Germinal center (tissue), 1 donor: ENCODE data around the gene LDLRAD3.

Source experiments
- DNase-seq: peaks from one replicate; pipeline ENCODE4 v3.0.0; 2012; ENCODE audit warnings: mixed read lengths, low spot score

LDLRAD3 gene

DNA sequence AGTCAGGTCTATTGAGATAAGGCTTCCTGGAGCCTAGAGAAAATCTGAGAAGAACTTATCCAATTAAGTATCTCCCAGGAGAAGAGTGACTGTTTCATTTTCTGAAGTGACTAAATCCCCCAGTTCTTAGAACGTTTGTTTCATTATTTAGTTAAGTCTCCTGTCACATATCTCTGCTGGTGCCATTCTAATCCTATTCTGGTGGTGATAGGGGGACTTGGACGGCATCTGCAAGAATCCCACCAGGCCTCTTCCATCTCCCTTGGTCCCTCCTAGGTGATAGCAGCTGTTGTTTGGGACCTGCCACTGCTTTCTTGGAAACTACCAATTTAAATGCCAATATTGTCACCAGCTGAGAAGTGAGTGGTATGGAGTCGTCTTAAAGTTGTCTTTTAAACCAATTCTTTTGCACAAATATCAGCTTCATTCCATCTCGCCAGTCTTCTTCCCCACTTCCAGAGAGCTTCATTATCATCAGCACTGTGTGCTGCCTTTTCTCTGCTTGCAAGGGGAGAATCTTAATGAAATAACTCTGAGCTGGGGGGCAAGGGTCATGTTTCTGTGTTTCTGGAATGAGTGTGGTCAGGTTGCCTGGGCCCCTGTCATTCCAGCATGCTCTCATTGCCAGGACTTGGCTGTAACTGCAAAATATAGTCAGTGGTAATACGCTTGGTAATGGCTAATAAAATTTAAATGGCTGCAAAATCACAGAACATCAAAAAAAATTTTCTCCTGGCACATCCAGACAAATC lies 104.8 kb downstream of the LDLRAD3 start:
- no peak for DNase-seq

DNA sequence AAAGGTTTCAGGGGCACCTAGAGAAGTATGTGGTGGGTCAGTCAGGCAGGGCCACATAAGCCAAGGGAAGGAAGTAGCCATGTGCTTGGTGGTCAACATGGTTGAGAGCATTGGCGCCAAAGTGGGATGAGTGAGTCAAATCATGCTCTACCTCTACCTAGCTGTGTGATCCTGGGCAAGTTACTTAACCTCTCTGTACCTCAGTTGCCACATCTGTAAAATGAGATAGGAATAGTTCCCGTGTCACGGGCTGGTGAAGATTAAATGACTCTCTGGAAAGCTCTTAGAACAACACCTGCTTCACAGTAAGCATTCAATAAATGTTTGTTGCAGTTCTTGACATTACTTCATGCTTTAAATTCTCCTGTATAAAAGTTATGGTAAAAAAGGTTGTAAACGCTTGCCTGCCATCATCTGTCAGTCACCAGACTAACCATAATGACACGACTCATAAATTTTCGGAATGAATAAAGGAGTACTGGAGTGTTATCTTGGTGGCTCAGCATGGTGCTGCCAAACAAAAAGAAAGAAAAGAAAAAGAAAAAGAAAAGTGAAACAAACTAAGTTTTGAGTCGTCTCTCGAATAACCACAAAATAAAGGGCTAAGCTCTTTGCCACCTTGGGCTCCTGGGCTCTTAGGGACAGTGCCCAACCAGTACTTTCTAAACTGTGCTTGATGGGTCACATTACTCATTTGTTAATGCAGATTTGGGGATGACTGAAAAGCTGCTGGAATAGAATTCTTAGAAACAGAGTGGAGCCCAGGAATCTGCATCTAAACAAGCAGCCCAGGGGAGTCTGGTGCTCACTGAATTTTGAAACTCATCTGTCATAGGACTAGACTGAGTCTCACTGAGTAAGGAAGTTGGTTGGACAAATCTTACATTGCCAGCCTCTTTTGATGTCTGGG lies 107.6 kb downstream of the LDLRAD3 start:
- DNase-seq: no peak

DNA sequence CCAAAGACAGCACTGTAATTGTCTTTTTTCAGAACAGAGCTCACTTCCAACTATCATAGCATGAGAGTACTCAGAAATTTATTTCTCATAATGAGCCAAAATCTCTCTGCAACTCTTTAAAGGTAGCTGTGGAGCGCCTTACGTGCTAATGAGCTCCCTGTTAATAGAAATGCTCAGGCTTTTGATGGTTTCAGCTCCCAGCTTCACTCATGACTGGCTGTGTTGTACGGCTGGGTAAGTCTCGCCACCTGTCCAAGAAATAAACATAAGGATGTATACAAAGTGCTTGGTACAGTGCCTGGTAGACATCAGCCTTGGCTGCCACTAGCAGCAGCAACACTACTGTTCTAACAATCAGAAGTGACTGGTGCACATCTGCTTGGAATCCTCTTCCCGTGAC lies 109.4 kb downstream of the LDLRAD3 start:
- no peak for DNase-seq

DNA sequence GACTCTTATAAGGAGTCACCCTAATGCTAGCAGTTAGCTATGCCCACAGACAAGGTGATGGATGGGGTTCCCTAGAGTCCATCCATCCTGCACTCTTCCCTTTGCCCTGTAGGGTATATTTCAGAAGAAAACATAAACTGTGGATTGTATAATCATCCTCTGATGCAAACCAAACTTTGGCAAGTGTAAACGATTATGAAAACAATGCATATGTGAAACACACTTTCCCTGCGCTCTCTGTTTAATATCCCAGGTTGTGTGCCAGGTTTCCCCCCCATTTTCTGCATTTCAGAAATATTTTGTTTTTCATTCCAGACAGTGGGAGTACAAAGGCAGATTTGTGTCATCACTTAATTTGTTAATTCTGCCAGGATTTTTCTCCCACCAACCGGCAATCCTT lies 110.0 kb downstream of the LDLRAD3 start:
- no peak for DNase-seq

DNA sequence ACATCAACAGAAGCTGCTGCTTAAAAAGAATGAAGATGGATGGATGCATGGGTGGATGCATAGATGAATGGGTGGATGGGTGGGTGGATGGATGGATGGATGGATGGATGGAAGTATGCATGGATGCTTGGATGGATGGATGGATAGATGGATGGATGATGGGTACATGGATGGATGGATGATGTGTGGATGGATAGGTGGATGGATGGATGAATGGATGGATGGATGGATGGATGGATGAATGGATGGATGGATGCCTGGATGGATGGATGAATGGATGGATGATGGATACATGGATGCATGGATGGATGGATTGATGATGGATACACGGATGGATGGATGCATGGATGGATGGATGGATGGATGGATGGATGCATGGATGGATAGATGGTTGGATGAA lies 110.8 kb downstream of the LDLRAD3 start:
- DNase-seq: no peak

DNA sequence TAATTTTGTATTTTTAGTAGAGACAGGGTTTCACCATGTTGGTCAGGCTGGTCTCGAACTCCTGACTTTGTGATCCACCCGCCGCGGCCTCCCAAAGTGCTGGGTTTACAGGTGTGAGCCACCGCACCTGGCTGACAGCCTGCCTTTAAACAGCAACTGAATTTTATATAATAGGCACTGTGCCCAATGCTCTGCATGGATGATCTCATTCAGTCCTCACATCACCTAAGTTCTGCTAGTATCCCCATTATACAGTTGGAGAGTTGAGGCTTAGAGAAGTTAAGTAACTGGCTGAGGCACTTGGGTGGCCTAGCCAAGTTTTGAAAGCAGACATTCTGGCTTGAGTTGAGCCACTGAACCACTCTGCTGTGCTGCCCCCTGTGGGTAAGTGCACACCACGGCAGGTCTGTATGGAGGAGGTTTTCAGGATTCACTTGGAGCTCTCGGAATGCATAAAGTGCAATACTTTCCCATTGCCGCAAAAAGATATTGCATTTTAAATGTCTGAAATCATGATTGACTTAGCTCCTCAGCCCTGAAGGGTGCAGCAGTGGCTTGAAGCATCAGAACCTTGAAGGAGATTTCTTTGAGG lies 112.4 kb downstream of the LDLRAD3 start:
- no peak for DNase-seq

DNA sequence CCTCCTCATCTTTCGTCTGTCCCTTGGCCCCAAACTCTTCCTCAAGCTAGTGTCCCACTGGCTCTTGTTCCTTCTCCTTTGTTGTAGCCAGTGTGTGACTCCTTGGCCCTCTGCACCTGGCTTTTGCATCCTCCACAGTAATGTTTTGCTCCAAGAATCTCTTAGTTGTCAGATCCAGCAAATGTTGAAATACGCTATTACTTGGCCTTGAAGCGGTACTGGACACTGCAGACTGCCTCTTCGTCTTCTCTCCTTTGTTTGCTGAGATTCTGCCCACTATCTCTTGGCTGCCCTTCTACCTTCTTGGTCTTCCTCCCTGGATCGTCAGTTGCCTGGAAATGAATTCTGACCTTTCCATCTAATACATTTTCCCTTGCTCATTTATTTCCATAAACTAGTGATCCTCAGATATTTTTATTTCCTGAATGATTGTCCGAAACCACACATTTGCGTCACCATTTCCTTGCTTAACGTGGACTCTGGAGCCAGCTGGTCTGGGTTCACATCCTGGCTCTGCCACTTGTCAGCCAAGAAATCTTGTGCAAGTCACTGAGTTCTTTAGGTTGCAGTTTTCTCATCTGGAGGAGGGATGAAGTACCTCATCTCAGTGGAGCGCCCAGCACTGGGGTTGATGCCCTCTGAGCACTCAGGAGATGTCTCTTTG lies 113.6 kb downstream of the LDLRAD3 start:
- no peak for DNase-seq

DNA sequence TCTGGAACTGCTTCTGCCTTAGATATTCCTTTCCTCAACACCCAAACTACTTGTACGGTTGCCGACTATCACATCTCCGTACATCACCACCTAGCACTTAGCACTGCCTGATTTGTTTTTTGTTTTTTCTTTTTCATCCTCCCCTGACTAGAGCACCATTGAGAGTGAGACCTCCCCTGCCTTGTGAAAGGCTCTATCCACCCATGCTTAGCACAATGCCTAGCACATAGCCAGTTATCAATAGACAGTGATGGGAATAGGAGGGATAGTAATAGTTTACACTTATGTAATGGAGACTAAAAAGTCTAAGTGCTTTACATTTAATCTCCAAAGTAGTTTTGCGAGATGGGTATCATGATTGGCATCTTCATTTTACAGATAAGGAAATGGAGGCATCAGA lies 115.8 kb downstream of the LDLRAD3 start:
- no peak for DNase-seq

DNA sequence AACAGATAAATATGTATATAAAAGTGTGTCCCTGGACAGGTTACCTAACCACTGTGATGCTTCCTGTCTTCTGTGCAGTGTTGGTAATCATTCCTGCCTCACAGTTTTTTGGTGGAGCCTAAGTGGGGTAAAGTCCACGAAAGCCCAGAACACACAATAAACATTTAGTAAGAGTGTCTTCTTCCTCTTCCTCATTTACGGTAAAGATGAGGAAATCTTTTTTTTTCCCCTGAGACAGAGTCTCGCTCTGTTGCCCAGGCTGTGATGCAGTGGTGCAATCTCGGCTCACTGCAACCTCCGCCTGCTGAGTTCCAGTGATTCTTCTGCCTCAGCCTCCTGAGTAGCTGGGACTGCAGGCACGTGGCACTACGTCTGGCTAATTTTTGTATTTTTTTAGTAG lies 117.1 kb downstream of the LDLRAD3 start:
- no peak for DNase-seq

DNA sequence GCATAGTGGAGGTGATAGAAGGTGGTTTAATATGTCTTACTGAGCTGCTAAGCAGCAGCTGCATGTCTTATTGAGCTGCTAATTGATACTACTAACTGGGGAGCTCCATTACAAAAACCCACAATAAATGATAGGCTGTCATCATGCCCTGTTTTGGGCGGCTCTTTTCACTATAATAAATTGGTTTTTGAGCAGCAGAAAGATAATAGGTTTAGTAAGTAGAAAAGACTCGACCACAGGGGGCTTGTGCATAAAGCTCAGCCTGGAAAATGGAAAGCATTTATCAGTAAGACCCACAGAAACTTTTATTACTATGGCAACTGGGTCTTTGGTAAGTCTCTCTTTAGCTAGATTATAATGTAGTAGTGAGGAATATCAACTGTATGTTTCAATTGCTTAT lies 117.6 kb downstream of the LDLRAD3 start:
- DNase-seq: no peak

DNA sequence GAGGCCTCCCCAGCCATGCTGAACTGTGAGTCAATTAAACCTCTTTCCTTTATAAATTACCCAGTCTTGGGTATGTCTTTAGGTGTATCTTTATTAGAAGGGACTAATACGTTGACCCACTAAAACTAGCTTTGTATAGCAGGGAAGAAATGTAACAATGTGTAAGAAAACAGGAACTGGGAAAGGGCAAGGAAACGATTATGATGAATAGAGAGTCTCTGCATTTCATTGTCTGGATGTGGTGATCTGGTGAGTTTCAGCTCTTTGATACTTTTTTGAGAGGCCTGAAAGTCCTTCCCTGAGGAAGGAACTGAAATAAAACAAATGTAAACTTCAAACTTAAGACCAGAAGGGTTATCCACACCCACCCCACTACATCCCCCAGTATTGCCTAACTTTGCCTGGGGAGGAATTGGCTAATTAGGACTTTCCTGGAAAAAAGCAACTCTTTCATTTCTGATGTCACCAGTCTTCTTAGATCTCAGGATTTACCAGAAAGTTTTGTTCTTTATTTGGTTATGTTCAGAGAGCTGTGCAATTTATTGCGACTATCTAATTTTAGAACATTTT lies 119.0 kb downstream of the LDLRAD3 start:
- DNase-seq: no peak

DNA sequence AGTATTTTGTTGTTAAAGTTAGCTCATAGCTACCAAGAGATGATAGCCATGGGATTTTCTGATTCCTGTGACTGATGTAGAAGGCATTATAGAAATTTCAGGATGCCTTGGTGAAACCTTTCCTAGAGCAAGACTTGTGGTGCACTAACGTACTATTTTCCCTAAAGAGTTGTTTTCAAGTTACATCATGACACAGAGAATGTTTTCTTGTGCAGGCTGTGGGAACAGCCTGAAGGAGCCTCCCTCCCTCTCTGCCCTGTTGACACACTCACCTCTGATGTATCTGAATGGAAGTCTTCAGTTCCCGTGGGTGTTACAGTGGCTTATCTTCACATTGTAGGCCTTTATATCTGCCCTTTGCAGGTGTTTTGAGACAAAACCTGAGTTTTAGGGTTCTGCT lies 121.6 kb downstream of the LDLRAD3 start:
- DNase-seq: no peak

DNA sequence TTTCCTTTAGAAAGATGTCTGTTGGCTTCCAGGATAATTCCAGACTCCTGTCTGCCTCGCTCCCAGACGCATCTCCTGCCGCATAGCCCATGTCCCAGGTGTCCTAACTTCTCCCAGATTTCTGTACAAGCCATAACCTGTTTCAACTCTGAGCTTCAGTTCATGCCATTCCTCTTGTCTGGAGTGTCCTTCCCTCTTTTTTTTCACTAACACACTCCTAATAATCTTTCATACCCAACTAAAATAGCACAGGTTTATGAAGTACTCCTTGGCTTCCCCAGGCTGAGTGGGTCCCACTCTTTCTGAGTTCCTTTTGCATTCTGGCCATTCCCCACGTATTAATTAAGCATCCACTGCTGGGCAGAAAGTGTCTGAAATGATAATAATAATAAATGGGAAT lies 123.0 kb downstream of the LDLRAD3 start:
- DNase-seq: no peak

DNA sequence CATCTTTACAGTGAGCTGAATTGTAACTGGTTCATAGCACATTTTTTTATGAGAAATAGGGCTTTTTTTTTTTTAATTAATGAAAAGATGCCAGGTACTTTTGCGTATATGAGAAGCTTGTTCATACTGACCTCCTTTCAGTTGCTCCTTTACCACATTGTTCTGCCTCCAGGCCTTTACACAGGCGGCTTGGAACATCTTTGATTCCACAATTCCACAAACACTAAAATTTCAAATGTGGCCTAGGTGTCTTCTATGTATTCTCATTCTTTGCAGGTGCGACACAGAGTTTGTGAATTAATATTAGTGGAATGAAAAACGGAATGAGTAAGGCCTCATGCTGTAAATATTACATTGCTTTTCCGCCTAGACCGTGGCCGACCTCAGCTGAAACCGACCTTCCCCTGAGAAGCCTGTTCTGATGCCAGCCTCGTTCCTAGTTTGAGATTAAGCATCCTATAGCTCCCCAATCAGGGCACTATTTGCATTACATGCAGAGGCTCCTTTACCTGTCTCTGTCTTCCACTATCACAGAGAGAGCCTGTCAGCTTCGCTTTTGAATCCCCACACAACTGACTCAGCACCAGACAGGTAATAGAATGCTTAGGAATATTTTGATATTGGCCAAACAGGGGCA lies 125.8 kb downstream of the LDLRAD3 start:
- DNase-seq: no peak

DNA sequence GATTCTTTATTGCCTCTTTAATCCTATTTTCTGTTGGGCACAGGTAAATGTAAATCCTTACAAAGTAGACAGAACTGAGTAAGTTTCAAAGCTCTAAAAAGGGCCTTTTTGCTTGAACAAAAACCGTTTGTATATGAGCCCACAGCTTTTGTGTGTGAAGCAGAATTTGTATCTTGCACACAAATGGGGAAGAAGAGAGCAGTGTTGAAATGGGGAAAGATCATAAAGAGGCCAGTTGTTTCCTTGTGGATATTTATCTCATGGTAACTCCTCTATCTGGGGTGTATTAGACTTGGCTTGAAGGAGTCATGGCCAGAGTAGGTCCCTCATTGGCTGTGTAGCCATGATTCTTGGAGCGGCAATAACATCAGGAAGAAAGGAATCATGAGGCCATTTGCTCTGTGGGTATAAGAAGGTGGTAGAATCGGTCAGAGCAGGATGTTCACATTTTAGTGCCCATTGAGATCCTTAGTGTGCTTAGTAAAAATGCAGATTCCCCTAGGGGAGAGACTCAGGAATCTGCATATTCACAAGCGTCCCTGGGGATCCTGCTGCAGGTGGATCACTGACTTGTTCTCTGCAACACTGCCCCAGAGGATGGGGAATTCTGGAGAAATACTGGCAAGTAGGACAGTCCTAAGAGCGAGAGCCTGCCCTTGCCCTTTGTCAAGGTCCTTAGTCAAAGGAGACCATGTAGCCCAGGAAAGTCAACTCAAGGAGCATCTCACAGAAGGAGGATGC lies 126.5 kb downstream of the LDLRAD3 start:
- no peak for DNase-seq

DNA sequence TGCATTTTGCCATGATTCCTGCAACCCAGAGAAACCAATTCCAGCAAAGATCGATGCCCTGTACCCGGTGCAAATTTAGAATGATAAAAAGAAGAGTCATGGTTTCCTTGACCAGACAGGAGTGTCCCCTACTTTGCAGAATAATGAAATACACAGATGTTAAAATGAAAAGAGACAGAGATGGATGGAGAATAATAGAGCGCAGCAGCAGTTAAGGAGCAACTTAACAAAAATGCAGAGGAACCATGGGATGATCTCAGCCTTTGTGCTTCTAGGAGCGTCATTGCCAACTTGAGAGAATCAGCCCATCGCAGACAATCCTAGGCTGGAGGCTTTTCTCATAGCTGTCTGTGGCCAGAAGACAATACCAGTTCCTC lies 127.1 kb downstream of the LDLRAD3 start:
- no peak for DNase-seq

DNA sequence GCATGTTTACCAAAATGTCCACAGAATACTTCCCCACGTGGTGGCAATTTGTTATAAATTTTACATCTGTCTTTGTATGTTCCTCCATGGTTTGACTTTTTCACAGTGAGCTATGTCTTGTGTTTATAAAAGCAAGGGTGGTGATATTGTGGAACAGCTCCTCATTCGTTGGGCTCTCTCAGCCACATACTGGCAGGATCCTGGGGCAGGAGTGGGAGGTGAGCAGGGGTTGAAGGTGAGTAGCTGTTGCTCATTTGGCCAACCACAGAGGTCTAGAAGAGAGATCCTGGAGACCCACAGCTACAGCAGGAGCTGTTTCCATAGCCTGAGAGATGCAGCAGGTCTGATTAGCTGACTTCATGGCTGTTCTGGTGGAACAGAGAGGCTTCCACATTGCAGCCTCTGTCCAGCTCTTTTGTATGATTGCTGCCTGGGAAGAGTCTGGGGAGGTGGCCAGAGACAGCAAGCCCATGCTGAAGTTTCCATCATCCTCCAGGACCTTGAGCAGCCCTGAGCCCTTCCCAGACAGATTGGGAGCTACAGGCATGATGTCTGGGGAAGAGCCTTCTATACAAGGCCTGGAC lies 128.1 kb downstream of the LDLRAD3 start:
- no peak for DNase-seq

DNA sequence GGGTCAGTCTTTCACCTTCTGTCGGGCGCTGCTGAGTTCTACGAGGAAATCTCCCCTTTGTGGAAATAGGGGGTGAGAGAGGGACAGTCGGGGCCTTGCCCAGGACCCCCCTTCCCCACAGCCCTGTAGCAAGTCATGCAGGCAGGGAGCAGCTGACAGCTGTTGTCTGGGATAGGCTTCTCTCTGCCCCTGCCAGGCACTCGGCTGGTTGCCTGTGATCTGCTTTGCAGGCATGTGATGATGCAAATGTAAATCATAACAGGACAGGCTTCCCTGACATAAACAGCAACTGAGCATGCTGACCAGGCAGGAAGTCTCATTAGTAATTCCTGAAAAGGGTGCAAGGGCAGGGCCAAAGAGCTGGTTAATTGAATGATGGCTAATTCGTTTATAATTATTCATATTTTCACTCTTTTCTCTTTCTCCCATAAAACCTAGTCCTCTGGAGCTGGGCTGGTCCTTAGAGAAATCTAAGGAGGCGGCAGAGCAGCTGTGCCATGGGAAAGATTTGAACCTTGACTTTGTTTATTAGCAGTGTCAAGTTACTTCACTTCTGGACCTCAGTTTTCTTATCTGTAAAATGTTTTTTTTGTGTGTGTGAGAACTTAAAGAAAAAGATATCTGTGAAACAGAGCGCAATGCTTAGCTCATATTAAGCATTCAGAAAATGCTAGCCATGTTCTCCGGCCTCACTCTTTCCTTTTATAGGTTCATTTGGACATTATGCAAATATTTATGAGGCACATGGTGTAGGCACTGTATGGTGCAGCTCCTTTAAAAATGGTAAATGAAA lies 129.7 kb downstream of the LDLRAD3 start:
- DNase-seq: no peak

DNA sequence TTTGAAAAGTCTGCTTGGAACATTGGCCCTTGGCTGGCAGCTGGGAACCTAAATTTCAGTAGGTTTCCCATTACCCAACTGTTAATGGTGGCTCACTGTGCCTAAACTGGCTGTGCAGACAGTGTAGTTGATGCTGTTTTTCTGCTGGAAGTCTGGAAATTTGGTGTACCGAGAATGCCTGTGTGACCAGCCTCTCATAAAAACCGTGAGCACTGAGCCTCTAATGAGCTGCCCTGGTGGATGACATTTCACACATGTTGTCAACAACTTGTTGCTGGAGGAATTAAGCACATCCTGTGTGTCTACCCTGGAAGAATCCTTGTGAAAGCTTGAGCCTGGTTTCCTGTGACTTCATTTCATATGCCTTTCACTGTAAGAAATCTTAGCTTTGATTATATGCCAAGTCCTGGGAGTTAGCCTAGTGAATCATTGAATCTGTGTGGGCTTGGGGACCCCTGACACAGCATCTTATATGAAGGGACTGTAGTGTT lies 131.1 kb downstream of the LDLRAD3 start:
- no peak for DNase-seq

DNA sequence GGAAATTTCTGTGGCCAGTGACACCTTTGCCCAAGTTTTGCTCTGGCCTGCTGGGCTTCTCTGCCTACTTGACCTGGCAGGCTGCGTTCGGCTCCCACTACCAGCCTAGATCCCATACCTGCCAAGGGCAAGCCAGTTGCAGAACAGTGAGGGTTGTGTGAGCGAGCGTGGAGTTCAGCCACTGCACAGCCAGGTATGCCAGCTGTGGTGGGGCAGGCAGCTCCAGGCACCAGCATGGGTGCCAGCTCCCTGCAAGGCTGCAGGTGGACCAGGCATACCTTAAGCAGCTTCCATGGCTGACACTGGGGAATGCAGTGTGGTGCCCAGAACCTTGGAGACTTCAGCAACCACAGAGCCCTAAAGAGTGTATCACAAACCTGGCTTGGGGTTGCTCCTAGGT lies 133.5 kb downstream of the LDLRAD3 start:
- DNase-seq: no peak
